Muscle of back (tissue), 11 donors: ENCODE data around the gene TTYH1. TPM values are rescaled to one million over a fixed set of nuclear protein-coding genes. Genes with fewer than 3 reads are reported as not detected.

Experiments
- DNase-seq, 3 donors: peaks; one replicate each; pipeline versions ENCODE4 v3.0.0 to v3.0.0-alpha.2; 2013
- polyA plus RNA-seq, 10 donors: library from polyadenylated mRNA; unstranded; fragments of 120-200 nt; gene quantifications; one replicate each; pipeline ENCODE4 v1.2.1, GENCODE V29; 2013; ENCODE audit not compliant: insufficient read length in 10 of 10

Gene TTYH1
- polyA plus RNA-seq, 10 donors, result 2.6 to 6.1 (median 3.9) TPM

GRCh38 chr19:54421521-54421920, 6.3 kb downstream of the TTYH1 start:
- DNase-seq, result peak in 1 of 3 donors; percentile 17

GRCh38 chr19:54422136-54422535, 6.9 kb downstream of the TTYH1 start:
- DNase-seq, result no peak

- DNase-seq, result no peak
These were observed 8.9 kb downstream of the TTYH1 start for GRCh38 chr19:54424201-54424600.

GRCh38 chr19:54424660-54425381, 9.6 kb downstream of the TTYH1 start:
- DNase-seq, result no peak

- no peak for DNase-seq
These were observed 10.1 kb downstream of the TTYH1 start for GRCh38 chr19:54425382-54425723.

GRCh38 chr19:54426291-54426931, 11.1 kb downstream of the TTYH1 start:
- no peak for DNase-seq

GRCh38 chr19:54427586-54427985, 12.3 kb downstream of the TTYH1 start:
- DNase-seq, result no peak

- DNase-seq, result peak in 1 of 3 donors; percentile 20
These were observed 13.3 kb downstream of the TTYH1 start for GRCh38 chr19:54428323-54429175.

GRCh38 chr19:54429176-54429495, 13.9 kb downstream of the TTYH1 start:
- peak in 1 of 3 donors; percentile 41 for DNase-seq

GRCh38 chr19:54429545-54430227, 14.4 kb downstream of the TTYH1 start:
- peak in 1 of 3 donors; percentile 14 for DNase-seq

- DNase-seq, result peak in 2 of 3 donors; percentile 53 to 75
These were observed 15.3 kb downstream of the TTYH1 start for GRCh38 chr19:54430306-54431254.

- DNase-seq, result peak in 1 of 3 donors; percentile 30
These were observed 16.1 kb downstream of the TTYH1 start for GRCh38 chr19:54431255-54431838.

GRCh38 chr19:54432144-54432738, 17.0 kb downstream of the TTYH1 start:
- DNase-seq, result no peak

GRCh38 chr19:54433697-54434096, 18.4 kb downstream of the TTYH1 start:
- DNase-seq, result no peak

GRCh38 chr19:54434112-54434872, 19.0 kb downstream of the TTYH1 start:
- no peak for DNase-seq

- no peak for DNase-seq
These were observed 19.6 kb downstream of the TTYH1 start for GRCh38 chr19:54434873-54435214.

GRCh38 chr19:54435551-54436016, 20.3 kb downstream of the TTYH1 start:
- DNase-seq, result no peak

GRCh38 chr19:54436031-54436523, 20.8 kb downstream of the TTYH1 start:
- peak in 1 of 3 donors; percentile 57 for DNase-seq

GRCh38 chr19:54436628-54437252, 21.5 kb downstream of the TTYH1 start:
- DNase-seq, result peak in 1 of 3 donors; percentile 65
